Common myeloid progenitor, CD34-positive (primary cell): ENCODE results near the gene CAMKK1.

Experiments used
- CTCF ChIA-PET: fragments of 350-600 bp; sonication (Branson Sonifier 250); formaldehyde crosslinking; loops from one replicate; lab custom pipeline; 2021; ENCODE audit warnings: antibody characterized with exemption; lab: Charles Lee
- POLR2A ChIA-PET: fragments of 350-600 bp; sonication (Branson Sonifier 250); formaldehyde crosslinking; loops from one replicate; lab custom pipeline; 2021; ENCODE audit warnings: antibody characterized with exemption; lab: Charles Lee
- DNase-seq, 3 donors: peaks; one replicate each; pipeline versions ENCODE4 v3.0.0 to v3.0.0-alpha.2; 2013
- H3K27ac ChIP-seq, 2 experiments: 1 replicate in 1 of 2; 2 replicates in 1 of 2; pipeline ENCODE4 v1.7.0; 2013; ENCODE audit warnings: inconsistent platforms in 2 of 2, low read length in 2 of 2, mild to moderate bottlenecking in 2 of 2, low read depth in 1 of 2, moderate library complexity in 1 of 2; ENCODE audit not compliant: severe bottlenecking in 2 of 2, insufficient read depth in 1 of 2, poor library complexity in 1 of 2
- H3K27me3 ChIP-seq, 5 experiments: replicated peaks in 2 of 5; 1 replicate in 3 of 5; 2 replicates in 2 of 5; pipeline versions ENCODE4 v1.6.1 to v1.7.0; 2013; ENCODE audit warnings: low read length in 4 of 5, mild to moderate bottlenecking in 2 of 5, moderate library complexity in 2 of 5, inconsistent platforms in 1 of 5; ENCODE audit not compliant: insufficient read depth in 5 of 5, control insufficient read depth in 4 of 5
- H3K36me3 ChIP-seq, 4 experiments: 1 replicate in 2 of 4; 2 replicates in 2 of 4; pipeline versions ENCODE4 v1.6.1 to v1.7.0; 2013; ENCODE audit warnings: low read length in 3 of 4, control low read depth in 1 of 4, mild to moderate bottlenecking in 1 of 4; ENCODE audit not compliant: control insufficient read depth in 4 of 4, insufficient read depth in 4 of 4
- H3K4me1 ChIP-seq, 4 experiments: 1 replicate in 3 of 4; 2 replicates in 1 of 4; pipeline versions ENCODE4 v1.6.1 to v1.7.1; 2013; ENCODE audit warnings: low read length in 3 of 4, mild to moderate bottlenecking in 3 of 4, control low read depth in 1 of 4, inconsistent platforms in 1 of 4, moderate library complexity in 1 of 4; ENCODE audit not compliant: control insufficient read depth in 4 of 4, insufficient read depth in 4 of 4; ENCODE audit errors: control extremely low read depth in 1 of 4
- H3K4me3 ChIP-seq, 7 experiments: 1 replicate in 4 of 7; 2 replicates in 3 of 7; pipeline versions ENCODE4 v1.5.1 to v1.7.0; 2013; ENCODE audit warnings: mild to moderate bottlenecking in 7 of 7, low read length in 6 of 7, moderate library complexity in 6 of 7, inconsistent platforms in 2 of 7, low read depth in 2 of 7, control low read depth in 1 of 7; ENCODE audit not compliant: insufficient read depth in 4 of 7, control insufficient read depth in 1 of 7; ENCODE audit errors: extremely low read depth in 1 of 7
- H3K9me3 ChIP-seq, 5 experiments: 1 replicate in 4 of 5; 2 replicates in 1 of 5; pipeline versions ENCODE4 v1.6.1 to v1.7.1; 2013; ENCODE audit warnings: low read length in 4 of 5, mild to moderate bottlenecking in 2 of 5, inconsistent platforms in 1 of 5, low read depth in 1 of 5, moderate library complexity in 1 of 5; ENCODE audit not compliant: control insufficient read depth in 4 of 5, insufficient read depth in 2 of 5; ENCODE audit errors: control extremely low read depth in 1 of 5
- WGBS: methylation state at CpG from one replicate; pipeline ENCODE4 v1.1.5; 2013; ENCODE audit not compliant: insufficient coverage; 5-methylcytosine and 5-hydroxymethylcytosine counted together

The CAMKK1 gene

GRCh38 chr17:3815925-3816324 is 76.9 kb downstream of the CAMKK1 start:
- CTCF ChIA-PET: interaction anchor here (0.6 to 2.2 kb wide), 4 partner anchors 10 to 59 kb away, joined by 3 to 11 read pairs (median 6); partner anchors contain the start of gene ITGAE
- POLR2A ChIA-PET: interaction anchor here (0.8 kb wide), 1 partner anchor 62 kb away, joined by 3 read pairs; no protein-coding TSS in a partner anchor
- H3K36me3 ChIP-seq: peaks cover 20 to 88% (median 66%) of the 10 kb centered on the region in 4 experiments
- H3K9me3 ChIP-seq: no peaks in the 10 kb centered on the region
- no peaks in the 10 kb centered on the region for H3K27me3 ChIP-seq
- no peaks in the 10 kb centered on the region for H3K4me1 ChIP-seq
- H3K4me3 ChIP-seq: no peak overlapping the region
- H3K27ac ChIP-seq: no peak overlapping the region
- 97% methylated on average over 7 of the region's 7 CpGs for WGBS
- DNase-seq: no peak

GRCh38 chr17:3815122-3815521 is 77.7 kb downstream of the CAMKK1 start:
- WGBS: 97% methylated on average over 3 of the region's 6 CpGs
- no peaks in the 10 kb centered on the region for H3K4me1 ChIP-seq
- peaks cover 16 to 88% (median 68%) of the 10 kb centered on the region in 4 experiments for H3K36me3 ChIP-seq
- POLR2A ChIA-PET: no interaction called here
- DNase-seq: no peak
- no peak overlapping the region for H3K4me3 ChIP-seq
- no peak overlapping the region for H3K27ac ChIP-seq
- no peaks in the 10 kb centered on the region for H3K27me3 ChIP-seq
- H3K9me3 ChIP-seq: no peaks in the 10 kb centered on the region
- CTCF ChIA-PET: interaction anchor here (1.1 to 2.2 kb wide), 4 partner anchors 9 to 78 kb away, joined by 3 to 11 read pairs (median 6); no protein-coding TSS in a partner anchor

GRCh38 chr17:3814361-3814760 is 78.5 kb downstream of the CAMKK1 start:
- Histone ChIP-seq H3K36me3 (peaks cover 17 to 87% (median 69%) of the 10 kb centered on the region in 4 experiments), H3K9me3 (no peaks in the 10 kb centered on the region), H3K4me1 (no peaks in the 10 kb centered on the region), H3K27ac (no peak overlapping the region), H3K27me3 (no peaks in the 10 kb centered on the region), H3K4me3 (no peak overlapping the region)
- POLR2A ChIA-PET: no interaction called here
- over 99% methylated on average over 13 of the region's 13 CpGs for WGBS
- no peak for DNase-seq
- CTCF ChIA-PET: interaction anchor here (1.1 to 1.8 kb wide), 3 partner anchors 13 to 77 kb away, joined by 3 to 8 read pairs (median 4); no protein-coding TSS in a partner anchor

GRCh38 chr17:3813171-3813570 is 79.7 kb downstream of the CAMKK1 start:
- 97% methylated on average over 14 of the region's 15 CpGs for WGBS
- ChIA-PET CTCF (interaction anchor here (2.7 to 3.8 kb wide), 2 partner anchors 15 to 75 kb away, joined by 7 to 17 read pairs; no protein-coding TSS in a partner anchor), POLR2A (no interaction called here)
- H3K36me3 ChIP-seq: peaks cover 17 to 88% (median 67%) of the 10 kb centered on the region in 4 experiments
- no peaks in the 10 kb centered on the region for H3K4me1 ChIP-seq
- no peak overlapping the region for H3K4me3 ChIP-seq
- no peaks in the 10 kb centered on the region for H3K9me3 ChIP-seq
- no peak overlapping the region for H3K27ac ChIP-seq
- no peaks in the 10 kb centered on the region for H3K27me3 ChIP-seq
- no peak for DNase-seq

GRCh38 chr17:3812771-3813170 is 80.1 kb downstream of the CAMKK1 start:
- Histone ChIP-seq H3K36me3 (peaks cover 17 to 87% (median 69%) of the 10 kb centered on the region in 4 experiments), H3K27me3 (no peaks in the 10 kb centered on the region), H3K27ac (no peak overlapping the region), H3K4me1 (no peaks in the 10 kb centered on the region), H3K4me3 (no peak overlapping the region), H3K9me3 (no peaks in the 10 kb centered on the region)
- POLR2A ChIA-PET: no interaction called here
- no peak for DNase-seq
- CTCF ChIA-PET: interaction anchor here (2.7 to 3.8 kb wide), 2 partner anchors 15 to 75 kb away, joined by 7 to 17 read pairs; no protein-coding TSS in a partner anchor
- 95% methylated on average over 12 of the region's 12 CpGs for WGBS

- no peak for DNase-seq
- ChIA-PET POLR2A (interaction anchor here (0.6 kb wide), 1 partner anchor 81 kb away, joined by 5 read pairs; no protein-coding TSS in a partner anchor), CTCF (interaction anchor here (2.7 to 3.8 kb wide), 2 partner anchors 16 to 74 kb away, joined by 7 to 17 read pairs; no protein-coding TSS in a partner anchor)
- Histone ChIP-seq H3K27me3 (no peaks in the 10 kb centered on the region), H3K4me3 (no peak overlapping the region), H3K9me3 (no peaks in the 10 kb centered on the region), H3K27ac (no peak overlapping the region), H3K36me3 (peaks cover 17 to 85% (median 74%) of the 10 kb centered on the region in 4 experiments), H3K4me1 (no peaks in the 10 kb centered on the region)
- 89% methylated on average over 4 of the region's 10 CpGs for WGBS
Measured at GRCh38 chr17:3812284-3812683, 80.6 kb downstream of the CAMKK1 start.
